HCT116 (cell line): ENCODE measurements around the gene ANO10. TPM values are rescaled to one million over a fixed set of nuclear protein-coding genes. Genes with fewer than 3 reads are reported as not detected.
"Not testable (repeated sequence)": the region's sequence is repeated elsewhere in the genome, so short reads cannot be mapped to it uniquely, and the experiment has no call there.

Experiments
- ATAC-seq: fragments of 200-7000 bp; cut with Tn5 transposase; 2 replicates; pipeline ENCODE4 v1.9.1; 2020; ENCODE audit warnings: mild to moderate bottlenecking, moderate library complexity
- BruUV-seq: library from RNA; stranded (reverse); fragments of 400-500 nt; replicated peaks from 2 replicates; lab custom pipeline; 2021; lab: Mats Ljungman, UMichigan
- CTCF ChIA-PET: fragments of 300-600 bp; sonication (Branson Sonifier 250); formaldehyde crosslinking; loops from one replicate; lab custom pipeline; 2021; ENCODE audit warnings: antibody characterized with exemption; lab: Charles Lee
- POLR2A ChIA-PET: fragments of 300-600, 350-600 bp; sonication (Branson Sonifier 250); formaldehyde crosslinking; loops from one replicate; lab custom pipeline; 2021; ENCODE audit warnings: antibody characterized with exemption; lab: Charles Lee
- RAD21 ChIA-PET, 2 experiments: fragments of 300-600 bp; sonication (Branson Sonifier 250); formaldehyde crosslinking; loops; one replicate each; lab custom pipeline; 2023; ENCODE audit warnings: low total read pairs in 2 of 2; ENCODE audit not compliant: uncharacterized antibody in 2 of 2, unreplicated experiment in 2 of 2, low non-redundant PET in 1 of 2; lab: Charles Lee
- DNase-seq: peaks from one replicate; pipeline ENCODE4 v3.0.0-alpha.2; 2010; ENCODE audit warnings: low read depth, low spot score
- H2AFZ ChIP-seq: fragments of 200-600 bp; shearing (Covaris generic), sonication (generic); 2 replicates; pipeline ENCODE4 v1.6.1; 2017; ENCODE audit warnings: low read depth, mixed run types, mixed read lengths, antibody characterized with exemption, low read length; ENCODE audit not compliant: poor library complexity, severe bottlenecking
- H3K27ac ChIP-seq: 2 replicates; pipeline ENCODE4 v1.5.1; 2012; ENCODE audit warnings: low read depth, low read length
- H3K27me3 ChIP-seq: fragments of 200-600 bp; sonication (generic); 2 replicates; pipeline ENCODE4 v1.6.1; 2016; ENCODE audit warnings: mixed run types, low read length, mixed read lengths; ENCODE audit not compliant: insufficient read depth
- H3K36me3 ChIP-seq, 2 experiments: fragments of 200-500 bp in 1 of 2; fragments of 200-600 bp in 1 of 2; sonication (Bioruptor generic) in 1 of 2; sonication (generic) in 1 of 2; 2 replicates each; pipeline versions ENCODE4 v1.5.1 to v1.6.1; 2014 to 2016; ENCODE audit warnings: low read length in 2 of 2, inconsistent platforms in 1 of 2, mixed read lengths in 1 of 2, mixed run types in 1 of 2; ENCODE audit not compliant: insufficient read depth in 2 of 2, control insufficient read depth in 1 of 2
- H3K4me1 ChIP-seq, 2 experiments: fragments of 200-600 bp in 1 of 2; sonication (generic) in 1 of 2; 2 replicates each; pipeline versions ENCODE4 v1.5.1 to v1.6.1; 2012 to 2017; ENCODE audit warnings: low read length in 2 of 2, inconsistent platforms in 1 of 2, mild to moderate bottlenecking in 1 of 2, mixed read lengths in 1 of 2, mixed run types in 1 of 2, moderate library complexity in 1 of 2; ENCODE audit not compliant: insufficient read depth in 2 of 2, control insufficient read depth in 1 of 2
- H3K4me2 ChIP-seq: fragments of 200-600 bp; sonication (generic); 2 replicates; pipeline ENCODE4 v1.6.1; 2017; ENCODE audit warnings: mixed run types, low read length, mixed read lengths
- H3K4me3 ChIP-seq, 2 experiments: fragments of 200-600 bp in 1 of 2; sonication (generic) in 1 of 2; replicated peaks in 1 of 2; 2 replicates each; pipeline ENCODE4 v1.5.1; 2011 to 2016; ENCODE audit warnings: low read length in 2 of 2, control low read depth in 1 of 2, low read depth in 1 of 2, mild to moderate bottlenecking in 1 of 2, mixed read lengths in 1 of 2, mixed run types in 1 of 2
- H3K79me2 ChIP-seq: fragments of 200-600 bp; sonication (generic); 2 replicates; pipeline ENCODE4 v1.6.1; 2017; ENCODE audit warnings: mild to moderate bottlenecking, mixed run types, low read length, moderate library complexity, mixed read lengths; ENCODE audit not compliant: insufficient read depth
- H3K9ac ChIP-seq: fragments of 200-600 bp; sonication (generic); 2 replicates; pipeline ENCODE4 v1.6.1; 2016; ENCODE audit warnings: low read length, mixed read lengths
- H3K9me2 ChIP-seq: fragments of 200-600 bp; sonication (generic), shearing (Covaris generic); 2 replicates; pipeline ENCODE4 v1.6.1; 2017; ENCODE audit warnings: mixed run types, mild to moderate bottlenecking, moderate library complexity; ENCODE audit not compliant: insufficient read depth
- H3K9me3 ChIP-seq, 2 experiments: fragments of 200-500 bp in 1 of 2; fragments of 200-600 bp in 1 of 2; sonication (Bioruptor generic) in 1 of 2; sonication (generic) in 1 of 2; 2 replicates each; pipeline ENCODE4 v1.6.1; 2014 to 2017; ENCODE audit warnings: low read length in 2 of 2, mixed read lengths in 2 of 2, inconsistent platforms in 1 of 2, low read depth in 1 of 2, mild to moderate bottlenecking in 1 of 2, mixed run types in 1 of 2, moderate library complexity in 1 of 2; ENCODE audit not compliant: control insufficient read depth in 1 of 2, insufficient read depth in 1 of 2
- H4K20me1 ChIP-seq: fragments of 200-600 bp; sonication (generic), shearing (Covaris generic); 2 replicates; pipeline ENCODE4 v1.6.1; 2017; ENCODE audit warnings: mixed run types, mild to moderate bottlenecking, moderate library complexity; ENCODE audit not compliant: insufficient read depth
- EZH2 ChIP-seq: fragments of 200-600 bp; sonication (generic); IDR thresholded peaks from 2 replicates; pipeline ENCODE4 v1.6.1; 2017; ENCODE audit warnings: antibody characterized with exemption, mixed run types
- EZH2phosphoT487 ChIP-seq: fragments of 200-600 bp; IDR thresholded peaks from 2 replicates; pipeline ENCODE4 v1.6.1; 2018; ENCODE audit warnings: antibody characterized with exemption, borderline replicate concordance
- FOSL1 ChIP-seq: IDR thresholded peaks from 2 replicates; pipeline ENCODE4 v1.6.1; 2012; ENCODE audit warnings: low read depth
- JUND ChIP-seq: IDR thresholded peaks from 2 replicates; pipeline ENCODE4 v1.6.1; 2012
- POLR2A ChIP-seq: IDR thresholded peaks from 2 replicates; pipeline ENCODE4 v1.7.0; 2011; ENCODE audit warnings: borderline replicate concordance; ENCODE audit not compliant: insufficient read depth, insufficient read length; ENCODE audit errors: extremely low read depth
- POLR2AphosphoS5 ChIP-seq: IDR thresholded peaks from 2 replicates; pipeline ENCODE4 v1.6.1; 2011; ENCODE audit warnings: mild to moderate bottlenecking, low read depth, low read length, moderate library complexity
- SP1 ChIP-seq: IDR thresholded peaks from 2 replicates; pipeline ENCODE4 v1.6.1; 2012; ENCODE audit warnings: low read depth
- YY1 ChIP-seq: IDR thresholded peaks from 2 replicates; pipeline ENCODE4 v1.6.1; 2011; ENCODE audit warnings: low read length, low read depth, moderate library complexity, mild to moderate bottlenecking; ENCODE audit not compliant: insufficient replicate concordance; ENCODE audit errors: extremely low read depth
- ZFX ChIP-seq: fragments of 450-650 bp; IDR thresholded peaks from 2 replicates; pipeline ENCODE4 v1.6.1; 2017
- intact Hi-C: fragments of 100-400 bp; cut with micrococcal nuclease; formaldehyde crosslinking; loops from 2 replicates; pipeline ENCODE4 v1.10.0; 2022
- total RNA-seq: library from RNA; stranded (reverse); gene quantifications from one replicate; pipeline ENCODE4 v1.2.1, GENCODE V29; 2021; ENCODE audit not compliant: unreplicated experiment
- TF ChIP-seq, protein P1 (sequence below): IDR thresholded peaks from 2 replicates; pipeline ENCODE4 v1.6.1; 2011; ENCODE audit warnings: mild to moderate bottlenecking, low read length, moderate library complexity; ENCODE audit not compliant: insufficient replicate concordance; ENCODE audit errors: extremely low read depth
- TF ChIP-seq, protein P2 (sequence below): IDR thresholded peaks from 2 replicates; pipeline ENCODE4 v1.6.1; 2012

The ANO10 gene
- total RNA-seq, 1 experiment from 2014 or later, result 13.3 TPM

DNA sequence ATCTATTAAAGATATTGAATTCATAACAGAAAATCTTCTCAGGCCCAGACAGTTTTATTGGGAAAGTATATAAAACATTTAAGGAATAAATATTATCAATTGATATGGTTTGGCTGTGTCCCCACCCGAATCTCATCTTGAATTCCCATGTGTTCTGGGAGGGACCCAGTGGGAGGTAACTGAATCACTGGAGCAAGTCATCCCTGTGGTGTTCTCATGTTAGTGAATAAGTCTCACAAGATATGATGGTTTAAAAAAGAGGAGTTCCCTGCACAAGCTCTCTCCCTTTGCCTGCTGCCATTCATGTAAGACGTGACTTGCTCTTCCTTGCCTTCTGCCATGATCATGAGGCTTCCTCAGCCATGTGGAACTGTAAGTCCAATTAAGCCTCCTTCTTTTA, 160.5 kb downstream of the ANO10 start:
- no peak overlapping the region for H2AFZ ChIP-seq
- H3K4me2 ChIP-seq, result no peak overlapping the region
- ChIA-PET RAD21 (no interaction called here), POLR2A (no interaction called here), CTCF (interaction anchor here (1.0 kb wide), 1 partner anchor 42 kb away, joined by 3 read pairs; no protein-coding TSS in a partner anchor)
- no peaks in the 10 kb centered on the region for H3K9me3 ChIP-seq
- H3K9me2 ChIP-seq, result no peaks in the 10 kb centered on the region
- DNase-seq (no peak), ATAC-seq (no peak)
- no peak overlapping the region for H3K27ac ChIP-seq
- intact Hi-C loops, result no loop called here
- peaks cover 0 to 8% of the 10 kb centered on the region in 2 experiments; a peak in 1 of 4 replicates for H3K4me1 ChIP-seq
- no peak overlapping the region for H3K4me3 ChIP-seq
- H4K20me1 ChIP-seq, result no peaks in the 10 kb centered on the region
- no peaks in the 10 kb centered on the region for H3K27me3 ChIP-seq
- no peak for TF ChIP-seq FOSL1
- TF ChIP-seq JUND, result no peak
- TF ChIP-seq, protein P1, sequence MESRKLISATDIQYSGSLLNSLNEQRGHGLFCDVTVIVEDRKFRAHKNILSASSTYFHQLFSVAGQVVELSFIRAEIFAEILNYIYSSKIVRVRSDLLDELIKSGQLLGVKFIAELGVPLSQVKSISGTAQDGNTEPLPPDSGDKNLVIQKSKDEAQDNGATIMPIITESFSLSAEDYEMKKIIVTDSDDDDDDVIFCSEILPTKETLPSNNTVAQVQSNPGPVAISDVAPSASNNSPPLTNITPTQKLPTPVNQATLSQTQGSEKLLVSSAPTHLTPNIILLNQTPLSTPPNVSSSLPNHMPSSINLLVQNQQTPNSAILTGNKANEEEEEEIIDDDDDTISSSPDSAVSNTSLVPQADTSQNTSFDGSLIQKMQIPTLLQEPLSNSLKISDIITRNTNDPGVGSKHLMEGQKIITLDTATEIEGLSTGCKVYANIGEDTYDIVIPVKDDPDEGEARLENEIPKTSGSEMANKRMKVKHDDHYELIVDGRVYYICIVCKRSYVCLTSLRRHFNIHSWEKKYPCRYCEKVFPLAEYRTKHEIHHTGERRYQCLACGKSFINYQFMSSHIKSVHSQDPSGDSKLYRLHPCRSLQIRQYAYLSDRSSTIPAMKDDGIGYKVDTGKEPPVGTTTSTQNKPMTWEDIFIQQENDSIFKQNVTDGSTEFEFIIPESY, result no peak
- no peak for TF ChIP-seq POLR2AphosphoS5
- no peak for TF ChIP-seq EZH2
- no peak for TF ChIP-seq SP1
- TF ChIP-seq POLR2A, result no peak
- no peak for TF ChIP-seq YY1
- no peak for TF ChIP-seq EZH2phosphoT487
- TF ChIP-seq ZFX, result no peak
- TF ChIP-seq, protein P2, sequence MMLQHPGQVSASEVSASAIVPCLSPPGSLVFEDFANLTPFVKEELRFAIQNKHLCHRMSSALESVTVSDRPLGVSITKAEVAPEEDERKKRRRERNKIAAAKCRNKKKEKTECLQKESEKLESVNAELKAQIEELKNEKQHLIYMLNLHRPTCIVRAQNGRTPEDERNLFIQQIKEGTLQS, result no peak
- H3K79me2 ChIP-seq, result no peaks in the 10 kb centered on the region
- no TSS peak for BruUV-seq
- no peaks in the 10 kb centered on the region for H3K36me3 ChIP-seq
- H3K9ac ChIP-seq, result no peak overlapping the region

DNA sequence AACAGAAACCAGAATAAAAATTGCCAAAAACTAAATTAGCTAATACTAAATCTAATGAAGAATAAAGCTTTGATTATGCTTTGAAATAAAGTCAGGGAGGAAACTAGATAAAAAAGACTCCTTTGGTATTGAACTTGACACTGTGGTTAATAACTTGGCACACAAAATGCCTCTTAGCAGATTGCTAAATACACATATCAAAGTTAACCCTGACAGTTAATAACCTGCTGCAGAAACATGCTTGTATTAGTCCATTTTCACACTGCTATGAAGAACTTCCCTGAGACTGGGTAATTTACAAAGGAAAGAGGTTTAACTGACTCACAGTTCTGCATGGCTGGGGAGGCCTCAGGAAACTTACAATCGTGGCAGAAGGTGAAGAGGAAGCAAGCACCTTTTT, 164.8 kb downstream of the ANO10 start:
- H3K79me2 ChIP-seq, CTCF ChIA-PET, ATAC-seq, RAD21 ChIA-PET, H3K27me3 ChIP-seq, H2AFZ ChIP-seq, H3K4me2 ChIP-seq, H3K27ac ChIP-seq, H3K9me3 ChIP-seq, DNase-seq, H3K9me2 ChIP-seq, POLR2A ChIA-PET, intact Hi-C loops, H3K4me3 ChIP-seq, H4K20me1 ChIP-seq, H3K36me3 ChIP-seq, BruUV-seq, H3K9ac ChIP-seq: not testable (repeated sequence)
- H3K4me1 ChIP-seq, result peaks cover 13 to 31% of the 10 kb centered on the region in 2 experiments
